Measurements from ENCODE around the gene CACNA1G.

DNA sequence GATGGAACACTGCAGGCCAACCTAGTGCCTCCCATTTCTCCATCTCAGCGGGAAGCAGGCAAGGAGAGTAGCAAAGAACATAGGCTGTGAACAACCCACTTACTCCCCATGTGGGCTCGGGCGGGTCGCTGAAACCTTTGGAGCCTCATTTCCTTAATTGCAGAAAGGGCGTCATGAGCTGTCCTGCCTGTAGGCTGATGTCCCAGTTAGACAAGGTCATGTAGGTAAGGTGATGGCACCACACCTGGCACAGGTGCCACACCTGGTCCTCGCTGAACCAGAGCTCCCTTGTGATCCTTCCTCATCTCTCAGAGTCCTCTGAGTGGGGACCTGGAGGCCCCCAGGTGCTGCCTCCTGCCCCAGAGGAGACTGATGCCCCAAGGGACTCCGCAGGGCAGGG, 97.1 kb downstream of the CACNA1G start:
- TF ChIP-seq, protein P1, sequence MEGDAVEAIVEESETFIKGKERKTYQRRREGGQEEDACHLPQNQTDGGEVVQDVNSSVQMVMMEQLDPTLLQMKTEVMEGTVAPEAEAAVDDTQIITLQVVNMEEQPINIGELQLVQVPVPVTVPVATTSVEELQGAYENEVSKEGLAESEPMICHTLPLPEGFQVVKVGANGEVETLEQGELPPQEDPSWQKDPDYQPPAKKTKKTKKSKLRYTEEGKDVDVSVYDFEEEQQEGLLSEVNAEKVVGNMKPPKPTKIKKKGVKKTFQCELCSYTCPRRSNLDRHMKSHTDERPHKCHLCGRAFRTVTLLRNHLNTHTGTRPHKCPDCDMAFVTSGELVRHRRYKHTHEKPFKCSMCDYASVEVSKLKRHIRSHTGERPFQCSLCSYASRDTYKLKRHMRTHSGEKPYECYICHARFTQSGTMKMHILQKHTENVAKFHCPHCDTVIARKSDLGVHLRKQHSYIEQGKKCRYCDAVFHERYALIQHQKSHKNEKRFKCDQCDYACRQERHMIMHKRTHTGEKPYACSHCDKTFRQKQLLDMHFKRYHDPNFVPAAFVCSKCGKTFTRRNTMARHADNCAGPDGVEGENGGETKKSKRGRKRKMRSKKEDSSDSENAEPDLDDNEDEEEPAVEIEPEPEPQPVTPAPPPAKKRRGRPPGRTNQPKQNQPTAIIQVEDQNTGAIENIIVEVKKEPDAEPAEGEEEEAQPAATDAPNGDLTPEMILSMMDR (conservative IDR thresholded peaks at IDR 0.05 in 1 of 2, IDR thresholded peaks at IDR 0.05 in 1 of 2; ENCODE audit: low read depth in 1 of 2, low read length in 2 of 2), result no peak
- no peak for TF ChIP-seq EZH2 (IDR thresholded peaks at IDR 0.05; ENCODE audit: low read length, missing control alignments)

Data from fibroblast of lung (primary cell).